EH (cell line): ENCODE results near the gene TUB.

Source experiments
- DNase-seq: peaks from one replicate; pipeline ENCODE4 v3.0.0-alpha.2; 2015; ENCODE audit warnings: low read depth

TUB gene

GRCh38 chr11:8080674-8081590 is at the start of gene TUB:
TSS of gene TUB (plus strand) at chr11:8081211. CDS start at chr11:8081511, 300 bp downstream.
- DNase-seq, result peak; percentile 39

GRCh38 chr11:8031248-8032115 is 49.5 kb upstream of the TUB start:
- no peak for DNase-seq

DNA sequence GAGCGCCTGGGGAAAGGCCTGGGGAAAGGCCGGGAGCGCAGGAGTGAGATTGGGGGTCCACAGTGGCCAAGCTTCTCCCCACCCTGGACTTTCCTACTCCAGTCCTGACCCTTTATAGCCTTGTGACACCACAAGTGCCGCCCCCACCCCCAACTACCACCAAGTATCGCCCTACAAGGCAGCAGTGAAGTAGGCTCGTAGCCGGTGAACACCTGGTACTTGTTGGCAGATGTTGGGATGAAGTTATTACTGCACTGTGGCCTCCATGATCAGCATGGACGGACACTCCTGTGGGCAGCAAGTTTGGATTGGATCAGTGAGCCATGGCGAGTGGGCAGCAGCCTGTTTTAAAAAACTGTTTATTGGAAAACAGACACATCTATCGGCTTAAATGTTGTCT is 48.9 kb upstream of the TUB start:
- no peak for DNase-seq

DNA sequence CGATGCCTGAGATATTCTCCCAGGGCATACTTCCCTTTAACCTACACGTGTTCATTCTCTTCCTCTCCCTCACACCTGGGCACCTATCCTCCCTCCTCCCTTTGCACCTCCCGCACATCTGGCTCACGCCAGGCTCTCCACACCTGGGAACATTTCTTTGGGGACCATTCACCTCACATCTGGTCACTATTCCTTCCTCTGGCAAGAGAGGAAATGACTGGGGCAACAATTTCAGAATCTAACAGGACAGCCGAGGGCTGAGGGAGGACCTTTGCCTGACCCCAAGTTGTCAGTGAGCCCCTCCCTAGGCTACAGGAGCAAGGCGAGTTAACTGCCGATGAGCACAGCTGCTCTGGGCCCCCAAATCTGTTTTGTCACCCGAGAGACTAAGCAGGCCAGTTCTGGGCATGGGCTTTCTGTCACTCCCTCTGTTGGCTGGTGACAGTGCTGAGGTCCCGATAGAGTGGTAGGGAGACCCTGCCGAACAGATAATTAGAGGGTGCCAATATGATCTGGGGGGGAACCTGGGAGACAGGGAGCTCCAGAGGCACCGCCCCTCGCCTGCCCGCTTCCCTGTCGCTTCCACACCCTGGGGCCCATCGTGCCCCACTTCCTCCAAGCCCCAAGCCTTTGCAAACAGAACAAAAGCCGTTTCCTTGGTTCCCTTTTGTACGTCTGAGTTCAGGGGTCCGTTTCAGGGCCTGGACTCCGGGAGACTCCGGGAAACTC is 48.3 kb upstream of the TUB start:
- no peak for DNase-seq

DNA sequence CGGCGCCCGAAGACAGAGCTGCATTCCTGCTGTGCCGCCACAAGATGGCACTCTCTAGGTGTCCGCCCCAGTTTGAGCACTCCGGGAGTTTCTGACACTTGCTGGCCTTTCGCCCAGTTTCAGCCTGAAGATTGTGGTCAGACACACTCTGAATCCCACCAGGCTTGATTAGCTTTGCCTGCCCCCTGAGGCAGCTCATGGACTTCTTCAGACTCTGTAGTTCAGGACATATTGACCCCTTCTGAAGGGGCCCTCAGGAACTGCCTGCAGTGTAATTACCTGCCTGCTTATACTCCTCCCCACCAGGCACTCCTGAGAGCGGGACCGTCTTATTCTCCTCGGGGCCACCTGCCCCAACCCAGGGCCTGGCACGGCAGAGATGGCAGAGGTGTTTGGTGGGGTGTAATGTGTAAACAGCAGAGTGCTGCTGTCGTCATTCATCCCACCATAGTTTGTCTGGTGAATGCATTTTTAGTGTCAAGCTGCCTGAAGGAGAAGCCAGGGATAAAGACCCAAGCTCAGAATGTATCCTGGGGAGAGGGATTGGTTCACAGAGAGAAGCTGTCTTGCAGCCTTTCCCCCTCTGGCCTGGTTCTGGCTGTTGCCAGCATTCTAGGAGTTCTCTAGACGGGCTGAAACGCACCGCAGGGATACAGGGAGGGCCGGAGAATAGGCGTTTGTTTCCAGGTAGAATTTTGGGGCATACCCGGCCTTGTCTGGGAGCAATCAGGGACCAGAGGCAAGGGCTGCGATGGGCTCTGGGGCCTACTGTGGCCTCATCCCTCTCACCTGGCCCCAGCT is 47.5 kb upstream of the TUB start:
- peak; percentile 87 for DNase-seq

DNA sequence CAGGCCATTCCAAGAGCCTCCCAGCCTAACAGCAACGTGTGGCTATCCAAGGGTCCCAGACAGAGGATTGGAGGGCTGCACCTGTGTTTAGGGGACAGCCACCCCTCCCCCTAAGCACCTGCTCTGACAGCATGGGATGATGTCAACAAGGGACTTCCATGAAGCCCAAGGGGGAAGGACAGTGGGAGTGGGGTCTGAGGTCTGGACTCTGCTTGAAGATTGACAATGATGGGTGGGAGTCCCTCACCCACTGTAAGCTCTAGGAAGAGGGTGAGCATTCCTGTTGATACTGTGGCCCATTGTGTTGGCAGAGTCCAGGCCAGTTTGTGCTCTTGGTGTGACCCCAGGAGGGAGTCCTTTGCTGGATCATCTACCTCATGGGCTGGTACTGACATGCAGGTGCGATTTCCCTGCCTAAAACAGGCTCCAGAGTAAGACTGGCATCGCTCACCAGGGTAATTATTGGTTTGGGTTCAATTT is 46.9 kb upstream of the TUB start:
- no peak for DNase-seq

- no peak for DNase-seq
Observed at GRCh38 chr11:8034604-8035190, 46.3 kb upstream of the TUB start.

- DNase-seq, result no peak
Observed at GRCh38 chr11:8035200-8035855, 45.7 kb upstream of the TUB start.

DNA sequence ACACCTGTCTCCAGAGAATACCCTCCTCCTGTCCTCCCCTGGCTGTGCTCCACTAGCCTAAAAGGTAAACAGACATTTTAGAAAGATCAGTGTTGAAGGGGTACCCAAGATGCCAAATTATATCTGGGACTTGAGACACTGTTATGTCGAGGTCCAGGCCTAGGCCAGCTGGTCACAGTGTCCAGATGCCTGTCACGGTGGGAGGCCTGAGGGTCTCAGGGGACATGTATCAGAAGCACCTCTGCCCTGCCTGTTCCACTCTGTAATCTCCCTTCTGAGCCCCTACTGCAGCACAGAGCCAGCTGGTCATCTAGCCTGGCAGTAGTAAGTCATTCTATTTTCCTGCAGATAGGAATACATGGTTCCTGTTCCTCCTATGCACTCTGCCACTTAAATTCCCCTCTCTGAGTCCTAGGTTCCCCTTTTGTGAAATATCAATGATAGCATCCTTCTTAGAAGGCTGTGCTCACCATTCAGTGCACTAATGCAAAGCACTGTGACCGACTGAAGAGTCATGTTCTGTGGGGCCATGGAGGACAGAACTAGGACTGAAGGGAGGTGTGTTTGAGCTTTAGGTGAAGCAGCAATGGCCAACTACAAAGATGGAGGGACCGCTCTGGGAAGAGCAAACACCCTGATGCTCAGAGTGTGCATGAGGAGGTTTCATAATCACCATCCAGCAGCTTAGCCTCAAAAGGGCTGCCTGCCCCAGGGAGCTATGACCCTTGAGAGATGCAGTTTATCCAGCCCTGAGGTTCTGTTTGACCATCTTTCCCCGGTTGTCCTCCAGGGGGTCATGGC is 44.8 kb upstream of the TUB start:
- no peak for DNase-seq

GRCh38 chr11:8036986-8037385 is 44.0 kb upstream of the TUB start:
- DNase-seq, result no peak

GRCh38 chr11:8038393-8038792 is 42.6 kb upstream of the TUB start:
- DNase-seq, result no peak

DNA sequence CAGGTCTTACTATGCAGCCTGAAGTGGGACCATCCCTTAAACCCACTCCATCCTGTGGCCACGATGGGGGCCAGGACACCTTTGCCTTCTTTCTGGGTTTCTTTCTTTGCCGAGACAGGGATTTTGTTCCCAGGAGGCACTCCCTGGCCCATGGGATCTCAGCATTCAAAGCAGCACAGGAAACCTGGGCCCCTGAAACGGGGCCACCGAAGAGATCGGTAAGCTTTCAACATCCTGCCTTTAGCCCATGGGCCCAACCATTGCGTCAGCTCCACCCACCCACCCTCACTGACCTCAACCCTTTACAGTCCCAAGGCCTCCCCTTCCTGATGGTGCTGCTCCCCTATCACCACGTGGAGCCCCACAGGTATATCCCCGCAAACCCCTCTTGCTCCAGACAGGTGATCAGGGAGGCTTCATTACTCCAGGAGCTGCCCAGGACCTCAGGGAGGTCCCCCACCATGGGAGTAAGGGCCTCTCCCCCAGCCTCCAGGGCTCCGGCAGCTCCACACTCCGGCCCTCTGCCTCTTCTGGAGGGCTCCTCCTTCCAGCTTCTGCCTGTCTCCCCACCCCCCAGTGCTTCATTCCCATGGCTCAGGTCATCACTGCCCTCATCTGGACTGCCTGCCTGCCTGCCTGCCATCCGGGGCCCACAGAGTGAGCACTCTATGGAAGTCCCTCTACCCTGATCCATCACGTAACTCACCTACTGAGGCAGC is 42.0 kb upstream of the TUB start:
- DNase-seq, result no peak

DNA sequence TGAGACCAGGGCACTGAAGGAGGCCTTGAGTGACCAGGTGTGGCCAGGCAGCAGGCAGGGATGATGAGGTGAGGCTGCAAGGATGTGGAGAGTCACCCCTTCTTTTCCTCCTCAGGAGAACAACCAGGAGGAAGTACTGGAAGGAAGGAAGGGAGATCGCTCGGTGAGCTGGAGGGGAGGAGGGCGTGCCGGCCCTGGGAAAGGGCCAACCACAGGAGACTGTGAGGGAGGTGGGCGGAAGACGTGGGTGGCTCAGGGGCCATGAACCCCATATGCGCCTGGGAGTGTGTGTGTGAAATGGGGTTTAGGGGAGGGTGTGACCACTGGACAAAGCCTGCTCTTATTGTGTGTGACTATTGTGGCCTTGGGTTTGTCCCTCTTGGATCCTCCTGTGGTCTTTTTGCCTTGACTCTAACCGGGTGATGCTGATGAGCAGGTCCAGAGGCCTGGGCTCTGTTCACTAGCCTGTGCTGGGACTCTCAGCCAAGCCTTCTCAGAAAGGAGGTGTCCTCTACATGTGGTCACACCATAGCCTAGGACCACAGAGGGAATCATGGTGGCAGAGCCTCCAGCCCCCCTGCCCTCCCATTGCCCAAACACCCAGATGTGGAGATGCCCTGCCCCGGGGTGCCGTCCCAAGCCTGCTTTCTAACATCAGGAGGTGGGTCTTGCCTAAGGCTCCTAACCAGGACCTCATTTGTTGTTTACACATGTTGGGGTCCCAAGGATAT is 41.3 kb upstream of the TUB start:
- DNase-seq, result no peak

- DNase-seq, result no peak
Observed at GRCh38 chr11:8040261-8040920, 40.6 kb upstream of the TUB start.

DNA sequence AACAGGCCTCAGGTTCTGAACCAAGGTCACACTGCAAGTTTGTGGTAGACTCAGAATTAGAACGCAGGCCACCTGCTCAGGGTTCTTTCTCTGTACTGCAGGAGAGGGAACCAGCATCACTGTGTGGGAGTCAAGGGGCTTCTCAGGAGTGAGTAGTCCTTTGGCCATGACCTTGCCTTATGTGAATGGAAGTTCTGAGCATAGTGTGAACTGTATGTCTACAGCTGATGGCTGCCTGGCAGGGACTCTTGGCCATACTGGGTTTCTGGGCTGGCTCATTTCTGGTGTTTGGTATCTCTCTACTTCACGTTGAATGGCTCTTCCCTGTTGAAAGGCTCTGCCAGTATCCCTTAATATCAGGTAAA is 40.1 kb upstream of the TUB start:
- no peak for DNase-seq

DNA sequence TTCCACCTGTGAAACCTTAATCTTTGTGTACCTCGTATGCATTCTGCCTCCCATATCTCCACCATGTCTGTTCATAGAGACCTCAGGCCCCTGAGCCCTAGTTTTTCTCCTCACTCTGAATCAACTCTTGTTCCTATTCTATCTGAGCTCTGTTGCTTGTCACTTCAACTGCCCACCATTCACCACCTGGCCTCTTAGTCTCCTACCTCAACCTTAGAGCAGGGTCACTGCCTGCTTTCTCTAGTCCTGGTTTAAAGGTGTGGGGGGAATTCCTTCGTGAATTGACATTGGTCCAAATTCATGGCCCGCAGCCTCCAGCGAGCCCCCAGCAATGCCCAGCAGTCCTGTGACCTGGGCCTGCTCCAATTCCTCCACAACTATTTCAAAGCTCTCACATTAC is 39.4 kb upstream of the TUB start:
- DNase-seq, result no peak

GRCh38 chr11:8043756-8044155 is 37.3 kb upstream of the TUB start:
- DNase-seq, result no peak

GRCh38 chr11:8045839-8046238 is 35.2 kb upstream of the TUB start:
- no peak for DNase-seq
